Neural progenitor cell (in vitro differentiated cells): ENCODE measurements around the gene C20orf96. TPM values are rescaled to one million over a fixed set of nuclear protein-coding genes. Genes with fewer than 3 reads are reported as not detected.
A peak's percentile ranks its signal among the peaks of the same experiment; 100 is the strongest.

Experiments used
- DNase-seq: peaks from one replicate; pipeline ENCODE4 v3.0.0-alpha.2; 2016; ENCODE audit warnings: low spot score
- H2AFZ ChIP-seq: fragments of 200-600 bp; sonication (generic); replicated peaks from 2 replicates; pipeline ENCODE4 v1.6.1; 2016; ENCODE audit warnings: antibody characterized with exemption
- H3F3A ChIP-seq: fragments of 200-600 bp; sonication (generic); 2 replicates; pipeline ENCODE4 v1.6.1; 2016; ENCODE audit warnings: antibody characterized with exemption, low read depth
- H3K27ac ChIP-seq: fragments of 200-600 bp; sonication (generic); 2 replicates; pipeline ENCODE4 v1.5.1; 2016; ENCODE audit warnings: mild to moderate bottlenecking
- H3K27me3 ChIP-seq: fragments of 200-600 bp; sonication (generic); 2 replicates; pipeline ENCODE4 v1.6.1; 2016; ENCODE audit warnings: mild to moderate bottlenecking, moderate library complexity
- H3K36me3 ChIP-seq: fragments of 200-600 bp; sonication (generic); 2 replicates; pipeline ENCODE4 v1.5.1; 2016
- H3K4me1 ChIP-seq: fragments of 200-600 bp; sonication (generic); 2 replicates; pipeline ENCODE4 v1.6.1; 2016; ENCODE audit warnings: mixed run types
- H3K4me2 ChIP-seq: fragments of 200-600 bp; sonication (generic); 2 replicates; pipeline ENCODE4 v1.6.1; 2016
- H3K4me3 ChIP-seq: fragments of 200-600 bp; sonication (generic); 2 replicates; pipeline ENCODE4 v1.5.1; 2016
- H3K79me2 ChIP-seq: fragments of 200-600 bp; sonication (generic); 2 replicates; pipeline ENCODE4 v1.6.1; 2016; ENCODE audit warnings: low read depth
- H3K9ac ChIP-seq: fragments of 200-600 bp; sonication (generic); 2 replicates; pipeline ENCODE4 v1.6.1; 2016
- H3K9me3 ChIP-seq: fragments of 200-600 bp; sonication (generic); 2 replicates; pipeline ENCODE4 v1.5.1; 2016; ENCODE audit warnings: low read depth
- H4K20me1 ChIP-seq: fragments of 200-600 bp; sonication (generic); 2 replicates; pipeline ENCODE4 v1.6.1; 2016; ENCODE audit warnings: low read depth
- H3K27ac Mint-ChIP-seq: 3 replicates; pipeline ENCODE4 v1.8.0; 2021; ENCODE audit warnings: mixed read lengths
- H3K27me3 Mint-ChIP-seq: 2 replicates; pipeline ENCODE4 v1.8.0; 2022; ENCODE audit warnings: low read depth, mild to moderate bottlenecking, inconsistent platforms, moderate library complexity, mixed read lengths; ENCODE audit not compliant: insufficient read depth
- H3K36me3 Mint-ChIP-seq: 3 replicates; pipeline ENCODE4 v1.8.0; 2021; ENCODE audit warnings: mixed read lengths
- H3K4me1 Mint-ChIP-seq: 3 replicates; pipeline ENCODE4 v1.8.0; 2021; ENCODE audit warnings: mixed read lengths
- H3K4me3 Mint-ChIP-seq: 3 replicates; pipeline ENCODE4 v1.8.0; 2021; ENCODE audit warnings: mild to moderate bottlenecking, moderate library complexity, mixed read lengths
- H3K9me3 Mint-ChIP-seq: 3 replicates; pipeline ENCODE4 v1.8.0; 2020; ENCODE audit warnings: mixed read lengths
- EZH2 ChIP-seq: fragments of 200-600 bp; sonication (generic); IDR thresholded peaks from 2 replicates; pipeline ENCODE4 v1.6.1; 2017; ENCODE audit warnings: antibody characterized with exemption, mild to moderate bottlenecking, moderate library complexity
- EZH2phosphoT487 ChIP-seq: fragments of 200-600 bp; sonication (generic); IDR thresholded peaks from 2 replicates; pipeline ENCODE4 v1.6.1; 2017; ENCODE audit warnings: antibody characterized with exemption
- total RNA-seq: library from RNA; depleted of rRNA; stranded (reverse); fragments of >200 nt; gene quantifications from 2 replicates; pipeline ENCODE4 v1.2.3, GENCODE V29; 2015; ENCODE audit warnings: low replicate concordance
- TF ChIP-seq, protein P1 (sequence below): fragments of 200-600 bp; sonication (generic); IDR thresholded peaks from 2 replicates; pipeline ENCODE4 v1.5.1; 2017; ENCODE audit warnings: antibody characterized with exemption, mild to moderate bottlenecking

C20orf96 gene
- total RNA-seq, 1 donor from 2014 or later: 6.0 TPM

DNA sequence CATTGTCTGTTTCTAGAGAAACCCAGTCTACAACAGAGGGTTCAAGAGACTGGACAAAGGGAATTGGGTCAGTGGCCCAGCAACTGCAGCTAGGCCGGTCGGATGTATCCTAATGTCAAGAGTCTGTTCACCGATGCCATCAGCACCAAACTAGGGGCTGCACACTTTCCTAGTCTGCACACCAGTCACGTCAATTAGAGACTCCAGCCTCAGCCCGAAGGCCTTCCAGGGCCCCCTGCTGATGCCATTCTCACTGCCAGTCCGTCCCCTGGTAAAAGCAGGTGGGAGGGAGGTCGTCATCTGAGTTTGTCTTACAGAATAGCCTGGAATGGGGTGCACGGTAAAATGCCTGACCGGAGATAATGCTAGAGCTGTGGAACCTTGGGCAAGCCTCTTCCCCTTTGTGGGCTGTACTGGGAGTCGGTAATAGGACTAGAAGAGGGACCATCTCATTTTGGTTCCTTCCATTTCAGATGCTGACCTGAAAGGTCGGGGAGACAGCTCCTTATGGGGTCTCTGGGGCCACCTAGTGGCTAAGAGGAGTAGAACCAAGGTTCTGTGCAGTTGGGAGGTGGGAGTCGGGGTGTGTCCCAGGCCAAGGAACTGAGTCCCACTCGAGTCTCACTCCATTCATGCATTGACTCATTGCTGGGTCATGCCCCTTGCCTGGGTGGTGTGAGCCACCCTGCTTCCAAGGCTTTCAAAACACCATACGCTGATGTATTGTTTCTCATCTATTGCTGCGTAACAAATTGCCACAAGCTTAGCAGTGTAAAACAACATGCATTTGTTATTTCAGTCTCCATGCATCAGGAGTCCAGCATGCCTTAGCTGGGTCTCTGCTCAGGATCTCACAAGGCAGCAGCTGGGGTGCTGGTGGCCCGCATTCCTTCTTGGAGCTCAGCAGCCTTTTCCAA is 39.9 kb upstream of the C20orf96 start:
- H3K36me3 Mint-ChIP-seq: peaks cover 20% of the 10 kb centered on the region
- Histone ChIP-seq H3K9me3 (no peaks in the 10 kb centered on the region), H3K4me1 (peaks cover 21% of the 10 kb centered on the region), H3K4me3 (peak overlapping the region; percentile 97), H3K27ac (peak overlapping the region; percentile 53), H3K79me2 (peaks cover 56% of the 10 kb centered on the region), H3F3A (peaks cover 38% of the 10 kb centered on the region), H4K20me1 (peaks cover 60% of the 10 kb centered on the region), H3K36me3 (no peaks in the 10 kb centered on the region), H3K27me3 (no peaks in the 10 kb centered on the region), H2AFZ (no peak overlapping the region), H3K9ac (no peak overlapping the region), H3K4me2 (peak overlapping the region; percentile 94)
- peaks cover 3% of the 10 kb centered on the region for H3K27me3 Mint-ChIP-seq
- H3K4me3 Mint-ChIP-seq: peak overlapping the region; percentile 77
- H3K27ac Mint-ChIP-seq: no peak overlapping the region
- H3K9me3 Mint-ChIP-seq: no peaks in the 10 kb centered on the region
- peak; percentile 87 for DNase-seq
- TF ChIP-seq EZH2 (no peak), EZH2phosphoT487 (no peak)
- TF ChIP-seq, protein P1, sequence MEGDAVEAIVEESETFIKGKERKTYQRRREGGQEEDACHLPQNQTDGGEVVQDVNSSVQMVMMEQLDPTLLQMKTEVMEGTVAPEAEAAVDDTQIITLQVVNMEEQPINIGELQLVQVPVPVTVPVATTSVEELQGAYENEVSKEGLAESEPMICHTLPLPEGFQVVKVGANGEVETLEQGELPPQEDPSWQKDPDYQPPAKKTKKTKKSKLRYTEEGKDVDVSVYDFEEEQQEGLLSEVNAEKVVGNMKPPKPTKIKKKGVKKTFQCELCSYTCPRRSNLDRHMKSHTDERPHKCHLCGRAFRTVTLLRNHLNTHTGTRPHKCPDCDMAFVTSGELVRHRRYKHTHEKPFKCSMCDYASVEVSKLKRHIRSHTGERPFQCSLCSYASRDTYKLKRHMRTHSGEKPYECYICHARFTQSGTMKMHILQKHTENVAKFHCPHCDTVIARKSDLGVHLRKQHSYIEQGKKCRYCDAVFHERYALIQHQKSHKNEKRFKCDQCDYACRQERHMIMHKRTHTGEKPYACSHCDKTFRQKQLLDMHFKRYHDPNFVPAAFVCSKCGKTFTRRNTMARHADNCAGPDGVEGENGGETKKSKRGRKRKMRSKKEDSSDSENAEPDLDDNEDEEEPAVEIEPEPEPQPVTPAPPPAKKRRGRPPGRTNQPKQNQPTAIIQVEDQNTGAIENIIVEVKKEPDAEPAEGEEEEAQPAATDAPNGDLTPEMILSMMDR: peak; percentile 86
- peaks cover 34% of the 10 kb centered on the region for H3K4me1 Mint-ChIP-seq

DNA sequence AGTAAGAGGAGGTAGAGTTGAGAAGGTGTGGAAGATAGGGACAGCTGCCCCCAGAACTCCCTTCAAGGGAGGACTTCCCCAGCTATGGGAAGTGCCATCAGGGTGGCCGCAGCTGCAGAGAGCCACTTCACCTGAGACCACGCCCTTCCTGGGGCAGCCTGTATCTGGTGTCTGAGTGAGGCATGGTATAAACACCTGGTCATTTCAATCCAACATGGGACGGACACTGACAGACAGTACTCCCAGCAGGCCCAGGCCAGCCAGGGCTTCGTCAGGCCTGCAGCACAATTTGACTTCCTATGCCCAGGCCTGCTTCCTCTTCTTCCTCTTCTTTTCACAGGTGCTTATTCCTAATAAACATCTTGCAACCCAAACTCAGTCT is 39.3 kb upstream of the C20orf96 start:
- peaks cover 40% of the 10 kb centered on the region for H3F3A ChIP-seq
- H2AFZ ChIP-seq: no peak overlapping the region
- peak overlapping the region; percentile 94 for H3K4me2 ChIP-seq
- peaks cover 3% of the 10 kb centered on the region for H3K27me3 Mint-ChIP-seq
- peaks cover 2% of the 10 kb centered on the region for H3K9me3 Mint-ChIP-seq
- H3K36me3 Mint-ChIP-seq: peaks cover 18% of the 10 kb centered on the region
- no peak for DNase-seq
- peak overlapping the region; percentile 53 for H3K27ac ChIP-seq
- TF ChIP-seq, protein P1: no peak
- TF ChIP-seq EZH2 (no peak), EZH2phosphoT487 (no peak)
- no peaks in the 10 kb centered on the region for H3K36me3 ChIP-seq
- H3K9me3 ChIP-seq: no peaks in the 10 kb centered on the region
- peaks cover 56% of the 10 kb centered on the region for H3K79me2 ChIP-seq
- H3K4me3 Mint-ChIP-seq: peak overlapping the region; percentile 94
- H3K4me1 Mint-ChIP-seq: peaks cover 34% of the 10 kb centered on the region
- H4K20me1 ChIP-seq: peaks cover 60% of the 10 kb centered on the region
- H3K4me1 ChIP-seq: peaks cover 21% of the 10 kb centered on the region
- H3K27ac Mint-ChIP-seq: no peak overlapping the region
- H3K9ac ChIP-seq: no peak overlapping the region
- no peaks in the 10 kb centered on the region for H3K27me3 ChIP-seq
- peak overlapping the region; percentile 97 for H3K4me3 ChIP-seq

DNA sequence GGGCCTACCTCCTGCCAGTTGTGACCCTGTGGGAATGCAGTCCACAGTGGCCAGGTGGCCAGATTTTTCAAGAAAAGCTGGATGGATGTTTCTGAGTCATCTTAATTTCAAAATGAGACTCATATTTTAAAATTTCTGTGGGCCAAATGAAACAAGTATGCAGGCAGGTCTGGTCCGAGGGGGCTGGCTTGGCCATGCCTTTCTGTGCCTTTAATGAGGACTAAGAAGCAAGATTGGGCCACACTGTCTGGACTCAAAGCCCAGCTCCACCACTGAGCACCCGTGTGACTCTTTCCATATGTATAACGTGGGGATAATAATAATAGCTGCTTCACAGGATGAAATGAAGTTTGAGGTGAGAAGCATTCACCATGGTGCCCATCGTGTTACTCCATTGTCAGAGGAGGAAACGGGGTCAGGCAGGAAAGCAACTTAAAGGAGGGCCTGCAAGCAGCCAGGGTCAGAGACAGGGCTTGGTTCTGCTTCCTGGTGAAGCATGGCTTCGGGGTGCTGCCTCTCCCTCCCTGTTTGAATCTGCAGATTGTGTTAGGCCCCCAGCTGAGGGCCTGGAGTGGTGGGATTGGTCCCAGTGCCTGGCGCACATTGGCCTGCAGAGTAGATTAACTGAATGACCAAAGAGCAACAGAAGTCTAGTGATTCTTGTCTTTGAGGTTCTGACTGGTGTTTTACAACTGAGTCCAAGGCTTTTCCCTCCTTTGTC is 38.6 kb upstream of the C20orf96 start:
- peaks cover 21% of the 10 kb centered on the region for H3K4me1 ChIP-seq
- H3K4me3 Mint-ChIP-seq: peak overlapping the region; percentile 94
- H3F3A ChIP-seq: peaks cover 47% of the 10 kb centered on the region
- H3K27ac Mint-ChIP-seq: peak overlapping the region; percentile 73
- H2AFZ ChIP-seq: no peak overlapping the region
- peaks cover 3% of the 10 kb centered on the region for H3K27me3 Mint-ChIP-seq
- H3K36me3 Mint-ChIP-seq: peaks cover 15% of the 10 kb centered on the region
- H3K27ac ChIP-seq: no peak overlapping the region
- peaks cover 56% of the 10 kb centered on the region for H3K79me2 ChIP-seq
- H4K20me1 ChIP-seq: peaks cover 60% of the 10 kb centered on the region
- peaks cover 2% of the 10 kb centered on the region for H3K9me3 Mint-ChIP-seq
- no peak for TF ChIP-seq EZH2phosphoT487
- TF ChIP-seq, protein P1: no peak
- TF ChIP-seq EZH2: no peak
- H3K27me3 ChIP-seq: no peaks in the 10 kb centered on the region
- peak overlapping the region; percentile 97 for H3K4me3 ChIP-seq
- H3K4me2 ChIP-seq: peak overlapping the region; percentile 94
- no peaks in the 10 kb centered on the region for H3K36me3 ChIP-seq
- DNase-seq: no peak
- H3K9me3 ChIP-seq: no peaks in the 10 kb centered on the region
- H3K4me1 Mint-ChIP-seq: peaks cover 34% of the 10 kb centered on the region
- H3K9ac ChIP-seq: no peak overlapping the region
